PC-3 (cell line): Measurements from ENCODE around the gene ASB17.

Experiments used
- EZH2 ChIP-seq: fragments of 300-600 bp; sonication (generic); IDR thresholded peaks from one replicate; pipeline ENCODE4 v1.6.1; 2017; ENCODE audit warnings: antibody characterized with exemption, mild to moderate bottlenecking, low read length; ENCODE audit not compliant: unreplicated experiment
- EZH2phosphoT487 ChIP-seq: fragments of 300-600 bp; sonication (generic); IDR thresholded peaks from 2 replicates; pipeline ENCODE4 v1.6.1; 2018; ENCODE audit warnings: mild to moderate bottlenecking, antibody characterized with exemption, low read length, borderline replicate concordance
- TF ChIP-seq, protein P1 (sequence below): fragments of 300-600 bp; sonication (generic); conservative IDR thresholded peaks from 2 replicates; pipeline ENCODE4 v1.5.1; 2017; ENCODE audit warnings: antibody characterized with exemption, low read depth, mild to moderate bottlenecking, low read length

- TF ChIP-seq, protein P1, sequence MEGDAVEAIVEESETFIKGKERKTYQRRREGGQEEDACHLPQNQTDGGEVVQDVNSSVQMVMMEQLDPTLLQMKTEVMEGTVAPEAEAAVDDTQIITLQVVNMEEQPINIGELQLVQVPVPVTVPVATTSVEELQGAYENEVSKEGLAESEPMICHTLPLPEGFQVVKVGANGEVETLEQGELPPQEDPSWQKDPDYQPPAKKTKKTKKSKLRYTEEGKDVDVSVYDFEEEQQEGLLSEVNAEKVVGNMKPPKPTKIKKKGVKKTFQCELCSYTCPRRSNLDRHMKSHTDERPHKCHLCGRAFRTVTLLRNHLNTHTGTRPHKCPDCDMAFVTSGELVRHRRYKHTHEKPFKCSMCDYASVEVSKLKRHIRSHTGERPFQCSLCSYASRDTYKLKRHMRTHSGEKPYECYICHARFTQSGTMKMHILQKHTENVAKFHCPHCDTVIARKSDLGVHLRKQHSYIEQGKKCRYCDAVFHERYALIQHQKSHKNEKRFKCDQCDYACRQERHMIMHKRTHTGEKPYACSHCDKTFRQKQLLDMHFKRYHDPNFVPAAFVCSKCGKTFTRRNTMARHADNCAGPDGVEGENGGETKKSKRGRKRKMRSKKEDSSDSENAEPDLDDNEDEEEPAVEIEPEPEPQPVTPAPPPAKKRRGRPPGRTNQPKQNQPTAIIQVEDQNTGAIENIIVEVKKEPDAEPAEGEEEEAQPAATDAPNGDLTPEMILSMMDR = no peak
- no peak for TF ChIP-seq EZH2
- TF ChIP-seq EZH2phosphoT487 = no peak
Observed at GRCh38 chr1:75952016-75952415, 19.8 kb upstream of the ASB17 start.
